GM21619 (cell line): ENCODE measurements around the gene YBX1.
"Not testable (repeated sequence)": the region's sequence is repeated elsewhere in the genome, so short reads cannot be mapped to it uniquely, and the experiment has no call there.

ENCODE experiments used
- ATAC-seq: cut with Tn5 transposase; IDR thresholded peaks from one replicate; pipeline ENCODE4 v1.9.1; 2021; ENCODE audit not compliant: unreplicated experiment

Gene YBX1

GRCh38 chr1:42689912-42690311 is 7.7 kb downstream of the YBX1 start:
- ATAC-seq, result no peak

GRCh38 chr1:42690477-42691156 is 8.4 kb downstream of the YBX1 start:
- no peak for ATAC-seq

GRCh38 chr1:42691157-42691498 is 8.9 kb downstream of the YBX1 start:
- ATAC-seq, result no peak

DNA sequence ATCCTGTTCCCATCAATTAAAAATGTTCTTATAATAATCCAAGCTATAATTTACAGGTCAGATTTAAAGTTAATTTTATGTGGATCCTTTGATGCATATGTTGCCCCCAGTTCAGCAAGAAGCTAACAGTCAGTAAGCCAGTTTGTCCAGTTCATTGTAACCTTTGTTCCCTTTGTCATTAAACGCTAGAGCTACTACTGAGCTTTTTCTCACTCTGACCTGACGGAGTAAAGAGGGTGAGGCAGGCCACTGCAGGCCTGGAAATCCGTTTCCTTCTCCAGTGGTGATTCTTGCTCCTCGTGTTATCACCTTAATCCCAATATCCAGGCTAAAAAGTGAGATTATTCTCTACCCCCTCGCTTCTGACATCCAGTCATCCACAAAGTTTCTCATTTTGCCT is 10.2 kb downstream of the YBX1 start:
- no peak for ATAC-seq

DNA sequence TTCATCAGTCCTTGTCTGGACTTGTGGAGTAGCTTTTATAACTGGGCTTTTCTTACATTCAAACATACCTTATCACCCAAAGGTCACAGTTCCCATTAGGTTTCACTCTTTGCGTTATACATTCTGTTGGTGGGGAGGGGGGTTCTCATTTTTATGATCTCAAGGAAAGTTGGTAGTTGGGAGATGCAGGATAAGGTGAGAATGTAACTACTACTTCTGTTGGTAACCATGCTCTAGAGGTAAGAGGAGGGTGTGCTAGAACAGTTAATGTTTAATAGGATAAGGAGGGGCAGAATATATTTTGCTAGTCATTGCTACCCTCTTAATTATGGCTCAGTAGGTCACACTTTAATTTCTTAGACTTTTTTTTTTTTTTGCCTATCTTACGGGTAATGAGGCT is 10.7 kb downstream of the YBX1 start:
- no peak for ATAC-seq

GRCh38 chr1:42698081-42698813 is 16.0 kb downstream of the YBX1 start:
- ATAC-seq, result no peak

- ATAC-seq, result no peak
Observed at GRCh38 chr1:42700006-42700405, 17.8 kb downstream of the YBX1 start.

DNA sequence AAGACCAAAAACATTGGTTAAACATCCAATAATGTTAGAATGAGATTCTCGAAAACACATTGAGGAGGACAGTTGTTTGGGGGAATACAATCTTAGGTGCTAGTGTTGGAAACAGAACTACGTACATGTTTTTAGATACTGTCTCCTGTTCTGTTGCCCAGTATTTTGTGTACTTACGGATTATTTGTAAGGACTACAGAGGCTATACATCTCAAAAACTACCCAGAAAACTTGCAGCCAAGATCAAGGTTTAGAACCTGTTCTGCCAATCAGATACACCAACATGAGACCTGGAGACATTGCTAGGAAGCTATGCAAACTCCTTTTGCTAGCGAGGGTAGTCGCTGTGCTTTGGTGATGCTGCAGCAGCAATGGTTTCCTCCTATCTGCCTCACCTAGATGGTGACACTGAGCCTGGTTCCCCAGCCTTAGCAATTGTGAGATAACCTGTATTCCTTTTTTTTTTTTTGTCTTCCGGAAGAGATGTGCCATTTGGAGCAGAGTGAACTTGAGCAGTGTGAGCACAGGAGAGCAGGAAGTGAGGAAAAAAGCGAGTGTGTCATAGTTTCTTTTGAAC is 21.8 kb downstream of the YBX1 start:
- ATAC-seq, result no peak

GRCh38 chr1:42712808-42713207 is 30.6 kb downstream of the YBX1 start:
- ATAC-seq, result not testable (repeated sequence)

DNA sequence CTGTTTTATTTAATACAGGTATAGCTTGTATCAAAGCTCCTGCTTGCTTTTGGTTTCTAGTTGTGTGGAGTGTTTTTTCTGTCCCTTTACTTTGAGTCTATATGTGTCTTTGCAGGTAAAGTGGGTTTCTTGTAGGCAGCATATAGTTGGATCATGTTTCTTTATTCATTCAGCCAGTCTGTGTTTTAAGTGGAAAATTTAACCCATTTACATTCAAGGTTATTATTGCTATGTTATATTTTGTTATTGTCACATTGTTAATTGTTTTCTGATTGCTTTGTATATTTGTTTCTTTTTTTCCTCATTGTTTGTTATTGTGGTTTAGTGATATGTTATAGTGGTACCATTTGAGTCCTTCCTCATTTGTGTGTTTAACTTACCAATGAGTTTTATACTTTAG is 31.1 kb downstream of the YBX1 start:
- no peak for ATAC-seq

DNA sequence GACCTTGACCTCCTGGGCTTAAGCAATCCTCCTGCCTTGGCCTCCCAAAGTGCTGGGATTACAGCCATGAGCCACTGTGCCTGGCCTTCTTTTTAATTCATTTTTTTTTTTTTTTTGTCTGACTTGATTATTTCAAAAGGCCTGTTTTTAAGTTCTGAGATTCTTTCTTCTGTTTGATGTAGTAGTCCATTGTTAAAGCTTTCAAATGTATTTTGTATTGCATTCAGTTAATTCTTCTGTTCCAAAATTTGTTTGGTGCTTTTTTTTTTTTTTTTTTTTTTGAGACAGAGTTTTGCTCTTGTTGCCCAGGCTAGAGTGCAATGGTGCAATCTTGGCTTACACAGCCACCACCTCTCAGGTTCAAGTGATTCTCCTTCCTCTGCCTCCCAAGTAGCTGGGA is 32.2 kb downstream of the YBX1 start:
- ATAC-seq, result not testable (repeated sequence)

DNA sequence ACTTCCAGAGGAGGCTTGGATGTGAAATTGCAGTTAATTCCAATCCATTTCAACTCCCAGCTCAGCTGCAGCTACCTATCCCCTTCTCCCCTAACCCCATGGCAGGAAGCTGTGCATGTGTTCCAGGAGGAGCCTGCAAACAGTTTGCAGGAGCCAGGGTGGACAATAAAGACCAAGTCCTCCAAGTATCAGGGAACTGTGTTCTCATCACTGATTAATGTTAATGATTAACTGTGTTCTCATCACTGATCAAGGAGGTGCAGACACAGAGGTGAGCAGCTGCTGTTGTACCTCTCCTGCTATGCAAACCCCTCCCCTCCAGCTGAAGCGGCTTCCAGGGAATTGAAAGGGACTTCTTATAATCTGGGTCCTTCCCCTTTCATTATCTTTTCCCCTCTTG is 38.6 kb downstream of the YBX1 start:
- no peak for ATAC-seq

GRCh38 chr1:42721926-42722325 is 39.7 kb downstream of the YBX1 start:
- no peak for ATAC-seq

DNA sequence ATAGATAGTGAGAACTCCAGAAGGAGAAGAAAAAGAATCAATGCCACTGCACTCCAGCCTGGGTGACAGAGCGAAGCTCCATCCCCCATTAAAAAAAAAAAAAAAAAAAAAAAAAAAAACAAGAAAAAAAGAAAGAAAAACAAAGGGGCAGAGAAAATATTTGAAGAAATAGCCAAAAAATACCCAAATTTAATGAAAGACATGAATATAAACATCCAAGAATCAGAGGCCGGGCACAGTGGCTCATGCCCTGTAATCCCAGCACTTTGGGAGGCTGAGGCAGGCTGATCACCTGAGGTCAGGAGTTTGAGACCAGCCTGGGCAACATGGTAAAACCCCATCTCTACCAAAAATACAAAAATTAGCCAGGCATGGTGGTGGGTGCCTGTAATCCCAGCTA is 40.2 kb downstream of the YBX1 start:
- not testable (repeated sequence) for ATAC-seq

DNA sequence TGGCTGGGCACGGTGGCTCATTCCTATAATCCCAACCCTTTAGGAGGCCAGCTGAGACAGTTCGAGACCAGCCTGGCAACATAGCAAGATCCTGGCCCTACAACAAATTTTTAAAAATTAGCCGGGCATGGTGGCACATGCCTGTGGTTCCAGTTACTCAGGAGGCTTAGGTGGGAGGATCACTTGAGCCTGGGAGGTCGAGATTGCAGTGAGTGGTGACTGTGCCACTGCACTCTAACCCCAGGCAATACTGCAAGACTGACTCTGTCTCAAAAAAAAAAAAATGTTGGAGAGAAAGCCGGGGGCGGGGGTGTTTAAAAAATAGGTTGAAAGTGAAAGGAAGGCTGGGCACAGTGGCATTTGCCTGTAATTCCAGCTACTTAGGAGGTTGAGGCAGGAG is 41.3 kb downstream of the YBX1 start:
- ATAC-seq, result no peak

DNA sequence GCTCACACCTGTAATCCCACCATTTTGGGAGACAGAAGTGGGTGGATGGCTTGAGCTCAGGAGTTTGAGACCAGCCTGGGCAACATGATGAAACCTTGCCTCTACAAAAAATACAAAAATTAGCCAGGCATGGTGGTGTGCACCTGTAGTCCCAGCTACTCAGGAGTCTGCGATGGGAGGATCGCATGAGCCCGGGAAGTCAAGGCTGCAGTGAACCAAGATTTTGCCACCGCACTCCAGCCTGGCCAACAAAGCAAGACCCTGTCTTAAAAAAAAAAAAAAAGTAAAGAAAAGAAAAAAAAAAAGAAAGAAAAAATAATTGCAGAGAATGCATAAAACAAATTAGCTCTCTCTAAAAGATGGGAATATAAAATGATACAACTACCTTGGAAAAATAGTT is 43.6 kb downstream of the YBX1 start:
- ATAC-seq, result not testable (repeated sequence)

DNA sequence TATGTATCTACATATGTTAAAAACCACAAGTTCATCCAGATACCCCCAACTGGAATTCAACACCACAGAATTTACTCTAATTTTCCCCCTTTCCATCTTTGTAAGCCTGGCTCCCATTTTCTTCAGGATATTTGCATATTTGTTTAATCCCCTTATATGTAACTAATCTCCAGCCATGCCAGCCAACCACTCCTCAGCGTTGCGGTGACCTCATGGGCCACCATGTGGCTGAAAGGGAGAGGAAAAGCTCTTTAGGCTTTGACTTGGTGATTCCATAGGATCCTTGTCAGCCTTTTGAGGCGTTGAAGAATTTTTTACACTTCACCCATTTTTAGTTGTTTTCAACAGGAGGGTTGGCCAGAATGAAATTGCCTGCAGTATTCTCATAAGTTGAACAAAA is 47.8 kb downstream of the YBX1 start:
- ATAC-seq, result no peak

- no peak for ATAC-seq
Observed at GRCh38 chr1:42730988-42731387, 48.8 kb downstream of the YBX1 start.

- no peak for ATAC-seq
Observed at GRCh38 chr1:42731585-42731984, 49.4 kb downstream of the YBX1 start.

- ATAC-seq, result no peak
Observed at GRCh38 chr1:42732126-42732680, 50.0 kb downstream of the YBX1 start.

GRCh38 chr1:42733415-42734200 is 51.4 kb downstream of the YBX1 start:
- no peak for ATAC-seq
